ENCODE measurements around the gene NPAS3. TPM values are rescaled to one million over a fixed set of nuclear protein-coding genes. Genes with fewer than 3 reads are reported as not detected.
A peak's percentile ranks its signal among the peaks of the same experiment; 100 is the strongest.

Gene NPAS3
- total and polyA plus RNA-seq, 2 of the 8 experiments (the other 6 are each of a cell fraction or from before 2014, with no cell fraction given): 0.11 to 0.60 TPM

- no peak overlapping the region for H4K5ac ChIP-seq (ENCODE audit: insufficient read length, low read depth, low read length)
- CTCF ChIA-PET (ENCODE audit: partially characterized antibody): interaction anchor here (0.6 kb wide), 1 partner anchor 1572 kb away, joined by 3 read pairs; no protein-coding TSS in a partner anchor
Measured at GRCh38 chr14:32968972-32969544, 30.4 kb downstream of the NPAS3 start.

More at GRCh38 chr14:32968972-32969544, 30.4 kb downstream of the NPAS3 start:
- no peak overlapping the region for H2BK5ac ChIP-seq (ENCODE audit: low read depth, low read length)
- no peak overlapping the region for H3K23ac ChIP-seq (ENCODE audit: insufficient read length)
- H3K23me2 ChIP-seq (ENCODE audit: low read depth, low read length): no peaks in the 10 kb centered on the region
- TF ChIP-seq SUZ12 (IDR thresholded peaks at IDR 0.05; ENCODE audit: low read length) (no peak), KDM5A (IDR thresholded peaks at IDR 0.05; ENCODE audit: low read length) (no peak), JUN (IDR thresholded peaks at IDR 0.05; ENCODE audit: low read depth, low read length) (no peak), HDAC2 (IDR thresholded peaks at IDR 0.05; ENCODE audit: borderline replicate concordance in 1 of 2, low read depth in 2 of 2, low read length in 2 of 2) (no peak), EGR1 (IDR thresholded peaks at IDR 0.05; ENCODE audit: borderline replicate concordance, low read depth, low read length) (no peak)
- no peak overlapping the region for H2BK120ac ChIP-seq (replicated peaks; ENCODE audit: low read depth, low read length)
- H3K9ac ChIP-seq (replicated peaks in 1 of 4; ENCODE audit: extremely low read depth in 1 of 4, low read depth in 3 of 4, low read length in 3 of 4): no peak overlapping the region
- no peak overlapping the region for H3K14ac ChIP-seq (ENCODE audit: insufficient read length)
- H3K36me3 ChIP-seq (ENCODE audit: control insufficient read depth in 2 of 4, insufficient read depth in 4 of 4, low read length in 3 of 4): no peaks in the 10 kb centered on the region
- H3K4me2 ChIP-seq (ENCODE audit: insufficient read depth in 1 of 2, low read depth in 2 of 2, low read length in 2 of 2): no peak overlapping the region
- no peak overlapping the region for H3K18ac ChIP-seq (ENCODE audit: extremely low read depth, low read length)
- no peak overlapping the region for H2AFZ ChIP-seq (ENCODE audit: low read length)
- no peak for DNase-seq (ENCODE audit: low read depth in 1 of 2, low spot score in 2 of 2)
- no peaks in the 10 kb centered on the region for H3K9me3 ChIP-seq (ENCODE audit: insufficient read depth in 2 of 2, low read depth in 1 of 2, low read length in 1 of 2)
- H2BK20ac ChIP-seq (ENCODE audit: low read length): no peak overlapping the region
- no peaks in the 10 kb centered on the region for H3K79me1 ChIP-seq (ENCODE audit: low read depth, low read length)
- FAIRE-seq: no peak
- 0 out of 2 replicates have a peak overlapping the region, but pooled peaks have one; percentile 46 for H2BK15ac ChIP-seq (ENCODE audit: low read length)
- 97% methylated on average over 2 of the region's 2 CpGs; no CpG with 5 or more reads in 1 of the 2 experiments for WGBS, 2 experiments (ENCODE audit: extremely low coverage in 1 of 2, insufficient coverage in 1 of 2, insufficient read length in 1 of 2, insufficient replicate concordance in 2 of 2, low coverage in 1 of 2, low lambda C conversion rate in 2 of 2, missing lambda C conversion rate in 1 of 2)
- no peaks in the 10 kb centered on the region for H3K4me1 ChIP-seq (replicated peaks in 1 of 4; ENCODE audit: control insufficient read depth in 3 of 4, insufficient read depth in 4 of 4, low read length in 3 of 4)
- POLR2A ChIA-PET (ENCODE audit: partially characterized antibody): no interaction called here
- no peak overlapping the region for H2BK12ac ChIP-seq (ENCODE audit: low read depth, low read length)
- H2AK5ac ChIP-seq (ENCODE audit: low read depth, low read length): no peak overlapping the region
- H4K8ac ChIP-seq (ENCODE audit: extremely low read depth, insufficient read depth, low read length): no peak overlapping the region
- H3K27me3 ChIP-seq (replicated peaks in 1 of 4; ENCODE audit: control insufficient read depth in 3 of 4, extremely low read depth in 1 of 4, insufficient read depth in 3 of 4, low read length in 3 of 4): no peaks in the 10 kb centered on the region
- H4K91ac ChIP-seq (replicated peaks; ENCODE audit: insufficient read length, low read length): no peak overlapping the region
- H3K4ac ChIP-seq (replicated peaks; ENCODE audit: insufficient read length, low read depth, low read length): no peak overlapping the region
- no peak overlapping the region for H3K56ac ChIP-seq (replicated peaks; ENCODE audit: insufficient read length, low read depth, low read length)
- H4K20me1 ChIP-seq (replicated peaks in 1 of 2; ENCODE audit: control insufficient read depth in 1 of 2, insufficient read depth in 2 of 2, low read length in 2 of 2): no peaks in the 10 kb centered on the region
- no peaks in the 10 kb centered on the region for H3K79me2 ChIP-seq (ENCODE audit: control insufficient read depth in 1 of 2, insufficient read depth in 2 of 2, low read length in 2 of 2)
- H3K27ac ChIP-seq (ENCODE audit: low read depth, low read length): no peak overlapping the region
- H3K4me3 ChIP-seq (ENCODE audit: extremely low read depth in 1 of 4, insufficient read depth in 2 of 4, low read depth in 3 of 4, low read length in 4 of 4): no peak overlapping the region

Measured in H1 (cell line).